Stimulated activated CD8-positive, alpha-beta memory T cell treated with anti-CD3 and anti-CD28 coated beads, Interleukin-12 subunit alpha, Interleukin-12 subunit beta, amount 100 ng/mL, for 24 hours (primary cell): ENCODE results near the gene CAPSL.
"Not testable (repeated sequence)": the region's sequence is repeated elsewhere in the genome, so short reads cannot be mapped to it uniquely, and the experiment has no call there.

ENCODE experiments used
- DNase-seq: peaks from one replicate; pipeline ENCODE4 v3.0.0-alpha.2; 2020; ENCODE audit errors: extremely low read depth

Gene CAPSL

DNA sequence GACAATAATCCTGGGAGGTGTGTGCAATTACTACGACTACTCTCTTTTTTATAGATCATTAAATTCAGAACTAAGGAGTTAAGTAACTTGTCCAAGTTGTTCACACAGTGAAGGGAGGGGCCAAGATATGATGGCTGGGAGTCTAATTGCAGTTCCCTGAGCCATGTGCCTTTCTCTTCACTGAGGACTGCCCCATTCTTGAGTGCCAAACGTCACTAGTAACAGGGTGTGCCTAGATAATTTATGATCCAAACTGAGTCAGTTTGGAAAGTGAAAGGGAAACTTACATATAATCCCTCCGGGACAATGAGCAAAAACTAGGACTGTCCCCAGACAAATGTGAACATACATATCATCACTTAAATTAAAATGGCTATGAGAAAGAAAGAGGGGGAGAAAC, 61.5 kb downstream of the CAPSL start:
- no peak for DNase-seq

GRCh38 chr5:35876454-35876853, 62.0 kb downstream of the CAPSL start:
- DNase-seq, result no peak

DNA sequence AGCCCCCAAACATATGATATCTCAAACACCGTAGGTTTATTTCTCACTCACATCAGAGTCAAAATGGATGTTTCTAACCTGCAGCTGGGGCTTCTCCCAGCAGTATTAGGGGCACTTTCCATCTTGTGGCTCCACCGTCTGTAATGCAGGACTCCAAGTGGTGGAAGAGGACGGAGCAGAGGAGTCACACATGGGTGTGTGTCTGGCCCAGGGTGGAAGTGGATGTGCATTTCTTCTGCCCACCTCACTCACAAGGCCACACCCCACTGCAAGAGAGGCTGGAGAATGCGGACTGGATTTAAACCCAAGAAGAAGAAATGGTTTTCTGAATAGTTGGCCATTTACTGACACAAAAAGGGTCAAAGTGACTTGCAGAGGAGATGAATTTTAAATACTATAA, 67.8 kb downstream of the CAPSL start:
- no peak for DNase-seq

DNA sequence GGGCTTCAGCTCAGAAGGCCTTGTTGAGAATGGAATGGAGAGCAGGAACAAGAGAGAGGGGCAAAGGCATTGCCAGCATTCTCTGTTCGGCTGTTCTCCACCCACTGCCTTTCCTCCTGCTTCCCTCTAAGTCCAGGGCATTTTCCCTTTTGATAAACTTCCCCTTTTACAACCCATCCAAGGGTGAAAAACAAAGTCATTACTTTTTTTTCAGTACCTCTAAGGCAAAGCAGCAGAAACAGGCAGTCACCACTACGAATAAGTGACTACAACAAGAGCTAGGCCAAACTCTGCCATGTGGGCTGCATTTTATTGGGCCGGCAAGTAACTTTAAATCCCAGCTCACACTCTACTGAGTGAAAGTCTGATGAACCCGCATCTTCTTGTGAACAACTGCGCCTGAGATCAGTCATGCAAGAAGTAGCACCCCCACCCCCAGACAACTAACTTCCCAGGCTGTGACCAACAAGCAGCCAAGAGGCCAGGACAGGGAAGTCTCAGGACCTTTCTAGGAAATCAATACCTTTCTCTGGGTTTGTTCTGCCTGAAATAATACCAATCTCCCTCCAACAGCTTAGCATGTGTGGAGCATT, 68.6 kb downstream of the CAPSL start:
- no peak for DNase-seq

GRCh38 chr5:35867998-35868397, 70.4 kb downstream of the CAPSL start:
- no peak for DNase-seq

DNA sequence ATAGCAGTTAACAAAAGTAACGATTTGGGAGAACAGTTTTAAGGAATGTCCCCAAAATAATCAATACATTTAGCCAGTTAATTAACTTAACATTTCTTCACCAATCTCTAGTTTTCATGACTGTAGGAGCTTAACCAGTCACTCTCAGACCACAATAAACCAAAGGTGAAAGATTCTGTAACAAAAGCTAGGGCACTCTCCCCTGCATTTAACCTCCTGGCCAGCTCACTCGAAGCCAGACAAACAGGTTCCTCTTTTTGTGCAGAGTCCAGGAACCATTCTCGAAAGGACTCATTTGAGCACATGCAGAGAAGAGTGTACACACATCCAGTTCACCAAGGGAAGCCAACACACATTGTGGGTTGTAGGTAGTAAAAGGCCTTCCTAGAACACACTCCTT, 75.3 kb downstream of the CAPSL start:
- DNase-seq, result no peak

- DNase-seq, result no peak
Observed at GRCh38 chr5:35862126-35862525, 76.3 kb downstream of the CAPSL start.

DNA sequence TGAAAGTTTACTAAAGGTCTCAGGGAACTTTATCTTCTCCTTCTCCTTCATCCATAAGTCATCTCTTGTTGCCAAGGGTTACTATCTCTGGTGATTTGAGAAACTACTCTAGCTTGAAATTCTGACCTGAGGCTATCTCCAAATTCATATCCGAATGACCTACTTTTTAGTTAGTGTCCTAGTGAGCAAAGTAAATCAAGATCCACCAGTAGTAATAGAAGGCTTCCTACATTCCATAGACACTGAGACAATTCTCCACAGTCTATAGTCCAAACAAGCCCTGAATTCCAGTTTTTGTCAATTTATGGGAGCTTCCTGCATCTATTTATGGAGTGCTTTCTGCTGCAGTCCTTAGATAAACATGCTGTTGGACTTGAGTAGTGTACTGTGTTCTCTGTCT, 76.7 kb downstream of the CAPSL start:
- no peak for DNase-seq

DNA sequence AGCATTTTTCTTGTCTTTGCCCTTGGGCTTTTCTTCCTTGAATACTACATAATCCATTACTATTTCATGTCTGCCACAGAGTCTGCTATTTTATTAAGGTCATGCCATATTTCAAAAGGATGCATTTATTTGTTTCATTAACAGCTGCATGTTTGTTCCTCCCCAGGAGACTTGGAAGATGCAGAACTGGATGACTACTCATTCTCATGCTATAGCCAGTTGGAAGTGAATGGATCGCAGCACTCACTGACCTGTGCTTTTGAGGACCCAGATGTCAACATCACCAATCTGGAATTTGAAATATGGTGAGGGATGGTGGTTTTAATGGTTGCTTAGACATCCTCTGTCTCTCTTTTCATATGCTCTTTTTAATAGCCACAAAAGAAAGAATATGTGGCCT, 77.7 kb downstream of the CAPSL start:
- DNase-seq, result no peak

GRCh38 chr5:35859101-35859661, 79.2 kb downstream of the CAPSL start:
- no peak for DNase-seq

DNA sequence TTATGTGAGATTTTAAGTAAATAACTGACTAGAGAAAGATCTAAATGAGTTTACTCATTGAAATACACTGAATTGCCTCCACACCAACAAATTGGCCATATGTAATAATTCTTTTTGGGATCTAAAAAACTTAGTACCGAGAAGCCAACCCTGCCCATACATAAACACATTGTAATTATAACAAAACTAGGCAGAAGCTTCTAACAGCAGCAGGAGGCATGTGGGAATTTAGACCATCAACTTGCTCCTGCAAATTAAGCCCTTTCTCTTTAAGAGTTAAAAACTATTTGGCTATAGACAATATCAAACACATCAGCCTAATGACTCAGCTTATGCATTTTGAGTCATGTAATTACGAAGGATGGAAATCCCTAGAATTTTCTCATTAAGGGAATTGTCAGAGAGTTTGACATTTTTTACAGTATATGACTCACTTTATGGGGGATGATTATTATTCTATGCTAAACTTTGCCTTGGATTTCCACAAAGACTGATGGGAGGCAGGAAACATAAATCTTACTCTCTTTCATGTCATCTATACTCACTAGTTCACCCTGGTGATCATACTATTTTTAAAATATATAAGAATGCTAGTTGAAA, 80.7 kb downstream of the CAPSL start:
- no peak for DNase-seq

GRCh38 chr5:35856765-35857351, 81.6 kb downstream of the CAPSL start, which contains the start of gene IL7R:
Gene IL7R (plus strand): TSS chr5:35856891. CDS start chr5:35856978, 87 bp downstream.
- DNase-seq, result no peak

GRCh38 chr5:35856186-35856764, 82.1 kb downstream of the CAPSL start:
- DNase-seq, result not testable (repeated sequence)

DNA sequence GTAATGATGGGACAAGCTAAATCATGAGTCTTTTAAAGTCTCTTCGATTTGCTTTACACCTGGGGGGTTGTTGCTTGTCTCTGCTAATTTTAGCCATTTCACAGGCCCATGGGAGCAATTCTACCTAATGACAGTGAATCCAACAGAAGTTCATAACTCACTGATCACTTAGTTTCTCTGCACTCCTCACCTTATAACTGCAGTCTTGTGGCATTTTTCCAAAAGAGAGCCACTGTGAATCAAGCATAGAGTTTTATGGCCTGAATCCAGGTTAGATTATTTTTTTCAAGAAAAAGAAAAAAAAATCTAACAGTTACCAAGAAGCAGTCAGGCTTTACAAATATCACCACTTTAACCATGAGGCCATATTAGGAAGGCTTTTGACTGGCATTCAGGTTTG, 83.2 kb downstream of the CAPSL start:
- no peak for DNase-seq
